Measurements from ENCODE around the gene MYPOP. TPM values are rescaled to one million over a fixed set of nuclear protein-coding genes. Genes with fewer than 3 reads are reported as not detected.

MYPOP gene
- total and polyA plus RNA-seq, 9 of the 15 experiments (the other 6 are each of a cell fraction or from before 2014, with no cell fraction given) = 0.32 to 7.6 (median 1.6) TPM

GRCh38 chr19:45862564-45863334 lies 39.7 kb downstream of the MYPOP start, which contains the start of gene SYMPK (continued):
- TF ChIP-seq ZNF395 (CRISPR knock-in tag; IDR thresholded peaks at IDR 0.05) (no peak; the same call in 1 of the 2 replicates), ZNF511 (CRISPR knock-in tag; IDR thresholded peaks at IDR 0.05) (no peak; the same call in none of the 2 replicates), GABPB1 (CRISPR knock-in tag; IDR thresholded peaks at IDR 0.05) (peak; percentile 97), RBM25 (IDR thresholded peaks at IDR 0.05; ENCODE audit: low read depth, low read length, severe bottlenecking) (peak; percentile 55), MLX (CRISPR knock-in tag; conservative IDR thresholded peaks at IDR 0.05) (no peak), TCF7L2 (IDR thresholded peaks at IDR 0.05; ENCODE audit: low read depth, low read length) (no peak; the same call in 1 of the 2 replicates), ZBTB40 (IDR thresholded peaks at IDR 0.05) (peak; percentile 98), ZBTB40 (CRISPR knock-in tag; IDR thresholded peaks at IDR 0.05) (no peak), ARID3A (IDR thresholded peaks at IDR 0.05; ENCODE audit: borderline replicate concordance, low read depth, low read length) (no peak)
- TF ChIP-seq, protein P1, sequence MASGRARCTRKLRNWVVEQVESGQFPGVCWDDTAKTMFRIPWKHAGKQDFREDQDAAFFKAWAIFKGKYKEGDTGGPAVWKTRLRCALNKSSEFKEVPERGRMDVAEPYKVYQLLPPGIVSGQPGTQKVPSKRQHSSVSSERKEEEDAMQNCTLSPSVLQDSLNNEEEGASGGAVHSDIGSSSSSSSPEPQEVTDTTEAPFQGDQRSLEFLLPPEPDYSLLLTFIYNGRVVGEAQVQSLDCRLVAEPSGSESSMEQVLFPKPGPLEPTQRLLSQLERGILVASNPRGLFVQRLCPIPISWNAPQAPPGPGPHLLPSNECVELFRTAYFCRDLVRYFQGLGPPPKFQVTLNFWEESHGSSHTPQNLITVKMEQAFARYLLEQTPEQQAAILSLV (tag; IDR thresholded peaks at IDR 0.05) = no peak
